ENCODE results near the gene OSBPL2. TPM values are rescaled to one million over a fixed set of nuclear protein-coding genes. Genes with fewer than 3 reads are reported as not detected.

The OSBPL2 gene
- total and polyA plus RNA-seq, 9 of the 15 experiments (the other 6 are each of a cell fraction or from before 2014, with no cell fraction given) = 2.5 to 25.6 (median 14.1) TPM

GRCh38 chr20:62303062-62303339 lies 64.7 kb downstream of the OSBPL2 start (continued):
- TF ChIP-seq GATAD2B (IDR thresholded peaks at IDR 0.05; ENCODE audit: borderline replicate concordance) (0 out of 2 replicates have a peak, but pooled peaks have one; percentile 27), RAD51 (IDR thresholded peaks at IDR 0.05; ENCODE audit: borderline replicate concordance, low read depth) (no peak), ETS1 (conservative IDR thresholded peaks at IDR 0.05; ENCODE audit: control insufficient read depth, low read depth, low read length) (peak; percentile 29; the same call in 1 of the 2 replicates), SAFB (IDR thresholded peaks at IDR 0.05; ENCODE audit: borderline replicate concordance, low read depth, low read length) (no peak), ZNF785 (CRISPR knock-in tag; IDR thresholded peaks at IDR 0.05) (no peak), YBX1 (IDR thresholded peaks at IDR 0.05) (no peak), ZNF699 (CRISPR knock-in tag; IDR thresholded peaks at IDR 0.05; ENCODE audit: insufficient replicate concordance) (no peak), MXD1 (CRISPR knock-in tag; IDR thresholded peaks at IDR 0.05; ENCODE audit: borderline replicate concordance, poor library complexity, severe bottlenecking) (no peak), KDM1A (IDR thresholded peaks at IDR 0.05) (no peak)

All from K562 (cell line).